Fibroblast of skin of left biceps (primary cell): ENCODE results near the gene GCN1.

ENCODE experiments used
- DNase-seq, 2 experiments: peaks; one replicate each; pipeline ENCODE4 v3.0.0-alpha.2; 2013; ENCODE audit warnings: low read depth in 2 of 2

The GCN1 gene

GRCh38 chr12:120142231-120142877 lies 52.2 kb downstream of the GCN1 start:
- DNase-seq = no peak

- no peak for DNase-seq
Observed at GRCh38 chr12:120141336-120141735, 53.2 kb downstream of the GCN1 start.

- no peak for DNase-seq
Observed at GRCh38 chr12:120140603-120141002, 53.9 kb downstream of the GCN1 start.

- DNase-seq = no peak
Observed at GRCh38 chr12:120139958-120140357, 54.6 kb downstream of the GCN1 start.

- DNase-seq = no peak
Observed at GRCh38 chr12:120138366-120138765, 56.1 kb downstream of the GCN1 start.

GRCh38 chr12:120137833-120138232 lies 56.7 kb downstream of the GCN1 start:
- DNase-seq = no peak

GRCh38 chr12:120136093-120136770 lies 58.3 kb downstream of the GCN1 start:
- DNase-seq = no peak

GRCh38 chr12:120134307-120134980 lies 60.1 kb downstream of the GCN1 start:
- no peak for DNase-seq

- DNase-seq = no peak
Observed at GRCh38 chr12:120132863-120133385, 61.6 kb downstream of the GCN1 start.

DNA sequence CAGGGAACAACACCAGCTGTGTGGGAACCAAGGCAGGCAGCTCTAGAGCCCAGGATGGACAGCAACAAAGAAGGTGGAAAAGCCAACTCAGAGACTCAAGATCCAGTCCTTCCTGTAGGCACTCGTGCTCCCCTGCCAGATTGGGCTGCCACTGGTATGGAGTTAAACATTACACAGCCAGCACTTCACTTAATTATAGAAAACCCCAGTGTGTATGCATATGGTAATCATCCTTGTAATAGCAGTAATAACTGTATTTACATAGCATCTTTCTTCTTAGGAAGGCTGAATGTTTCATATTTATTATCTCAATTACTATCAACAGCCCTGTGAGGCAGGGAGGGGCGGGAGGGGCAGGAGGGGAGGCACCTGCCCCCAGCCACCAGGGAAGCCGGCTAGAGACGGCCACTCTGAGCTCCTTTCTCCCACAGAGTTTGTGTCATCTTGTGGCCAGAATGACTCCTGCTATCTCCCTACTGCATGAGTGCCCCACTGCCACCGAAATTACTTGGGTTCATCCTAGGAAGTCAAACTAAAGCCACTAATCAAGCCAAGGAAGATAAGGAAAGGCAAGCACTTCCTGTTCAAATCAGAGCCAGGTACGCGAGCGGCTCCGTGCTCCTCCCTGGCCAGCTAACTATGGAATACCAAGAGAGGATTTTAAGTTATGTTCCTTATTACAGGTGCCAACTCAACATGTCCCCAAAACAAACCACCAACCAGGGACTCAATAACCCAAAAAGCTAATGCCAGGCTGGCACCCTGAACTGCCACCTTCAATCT lies 62.3 kb downstream of the GCN1 start:
- DNase-seq = no peak

GRCh38 chr12:120131116-120131515 lies 63.4 kb downstream of the GCN1 start:
- DNase-seq = no peak

- DNase-seq = no peak
Observed at GRCh38 chr12:120130011-120130410, 64.5 kb downstream of the GCN1 start.

DNA sequence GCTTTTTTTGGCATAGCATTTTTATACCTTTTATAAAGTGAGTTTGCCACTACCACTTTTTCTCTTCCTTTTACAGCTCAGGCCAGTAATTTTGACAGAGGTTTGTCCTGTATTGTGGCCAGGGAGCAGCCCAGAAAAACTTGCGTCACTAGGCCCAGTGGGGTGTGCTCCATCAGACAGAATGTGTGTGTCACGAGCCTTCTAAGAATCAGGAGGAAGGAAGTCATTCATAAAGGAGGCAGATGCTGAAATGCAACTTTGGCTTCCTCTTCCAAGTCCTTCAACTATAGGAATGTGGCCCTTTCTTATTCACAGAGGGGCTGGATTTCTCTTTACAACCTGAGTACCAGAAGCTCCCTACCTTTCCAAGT lies 67.9 kb downstream of the GCN1 start:
- DNase-seq = no peak

DNA sequence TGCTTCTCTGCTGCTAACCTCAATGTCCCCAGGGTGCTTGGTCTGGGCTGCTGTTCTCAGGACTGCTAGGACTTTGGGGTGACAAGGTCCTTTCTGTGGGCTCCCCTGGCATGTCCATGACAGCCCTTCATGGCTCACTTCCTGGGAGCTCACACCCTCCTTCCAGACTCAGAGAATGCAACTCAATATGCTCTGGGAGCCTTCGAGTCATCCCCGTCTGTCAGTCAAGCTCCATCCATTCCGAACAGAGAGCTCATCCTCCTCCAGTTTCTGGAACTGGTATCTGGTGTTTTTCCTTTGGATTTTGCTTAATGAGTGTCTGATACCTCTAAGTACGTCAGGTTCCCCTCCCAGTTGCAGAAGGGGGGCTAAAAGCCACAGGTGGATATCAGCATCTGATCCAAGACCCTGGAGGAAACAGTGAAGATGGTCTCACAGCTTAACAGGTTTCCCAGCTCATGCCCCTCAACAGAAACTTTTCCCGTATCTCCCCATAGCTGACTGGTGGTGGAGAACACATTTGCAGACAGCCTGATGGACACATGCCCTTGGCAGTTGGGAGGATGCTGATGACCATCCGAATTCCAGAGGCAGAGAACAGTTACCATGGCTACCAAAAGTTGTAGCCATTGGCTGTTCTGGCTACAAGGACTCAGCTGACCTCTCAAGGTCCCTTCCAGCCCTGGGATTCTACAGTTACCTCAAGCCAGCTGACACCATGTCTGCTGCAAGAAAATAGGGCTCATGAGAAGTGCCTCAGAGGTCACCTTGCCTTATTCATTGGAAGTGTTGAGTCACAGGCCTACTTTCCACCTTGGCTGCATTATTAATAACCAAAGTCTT lies 68.5 kb downstream of the GCN1 start:
- no peak for DNase-seq

- DNase-seq = no peak
Observed at GRCh38 chr12:120125029-120125428, 69.5 kb downstream of the GCN1 start.

DNA sequence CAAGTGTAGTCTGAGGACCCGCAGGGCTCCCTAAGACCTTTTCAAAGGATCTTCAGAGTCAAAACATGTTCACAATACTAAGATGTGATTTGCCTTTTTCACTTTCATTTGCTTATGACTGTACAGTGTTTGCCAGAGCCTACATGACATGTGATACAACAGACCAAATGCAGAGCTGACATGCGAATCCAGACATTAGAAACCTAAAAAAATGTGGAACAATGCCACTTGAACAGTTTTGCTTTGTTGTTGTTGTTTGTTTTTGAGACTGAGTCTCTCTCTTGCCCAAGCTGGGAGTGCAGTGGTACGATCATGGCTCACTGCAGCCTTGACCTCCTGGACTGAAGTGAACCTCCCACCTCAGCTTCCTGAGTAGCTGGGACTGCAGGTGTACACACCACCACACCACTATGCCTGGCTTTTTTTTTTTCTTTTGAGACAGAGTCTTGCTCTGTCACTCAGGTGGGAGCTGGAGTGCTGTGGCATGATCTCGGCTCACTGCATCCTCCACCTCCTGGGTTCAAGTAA lies 72.7 kb downstream of the GCN1 start:
- DNase-seq = no peak

GRCh38 chr12:120121343-120121742 lies 73.2 kb downstream of the GCN1 start:
- no peak for DNase-seq

GRCh38 chr12:120119271-120119973 lies 75.1 kb downstream of the GCN1 start:
- no peak for DNase-seq

DNA sequence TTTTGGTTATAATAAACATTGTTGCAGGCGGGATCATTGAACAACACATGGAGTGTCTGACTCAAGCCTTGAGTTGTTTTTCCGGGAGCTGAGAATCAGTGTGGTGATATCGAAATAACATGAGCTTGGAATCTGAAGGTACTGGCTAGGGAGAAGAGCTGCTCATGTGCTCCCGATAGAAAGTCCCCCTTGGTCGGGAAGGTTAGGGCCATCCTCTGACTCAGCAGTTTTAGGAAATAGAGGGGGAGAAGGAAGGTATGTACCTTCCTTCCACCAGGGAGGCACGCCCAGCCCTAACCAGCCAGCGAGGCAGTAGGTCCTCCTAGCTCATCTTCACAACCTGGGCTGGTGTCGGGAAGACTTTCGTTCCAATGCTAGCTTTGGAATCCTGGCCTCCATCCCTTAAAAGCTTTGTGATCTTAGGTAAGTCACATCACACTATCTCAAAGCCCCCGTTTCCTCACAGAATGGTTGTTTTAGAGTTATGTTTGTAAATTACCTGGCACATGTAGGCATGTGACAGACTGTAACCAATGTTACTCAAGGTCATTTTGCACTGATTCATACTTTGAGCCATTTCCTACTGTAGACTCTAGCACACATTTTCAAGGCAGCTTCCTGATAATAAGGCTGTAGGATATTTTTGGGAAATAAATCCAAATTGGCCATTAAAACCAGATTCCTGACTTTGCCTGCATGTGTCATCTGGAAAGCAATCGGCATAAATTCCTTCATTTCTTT lies 76.0 kb downstream of the GCN1 start:
- DNase-seq = peak in 1 of 2 experiments; percentile 26

- no peak for DNase-seq
Observed at GRCh38 chr12:120117961-120118320, 76.6 kb downstream of the GCN1 start.
